ENCODE results near the gene BPI.
"Not testable (repeated sequence)": the region's sequence is repeated elsewhere in the genome, so short reads cannot be mapped to it uniquely, and the experiment has no call there.

Gene BPI

GRCh38 chr20:38311491-38311890, 7.5 kb downstream of the BPI start:
- no peak for TF ChIP-seq CTCF (IDR thresholded peaks at IDR 0.05; ENCODE audit: low read length)
- no peak for TF ChIP-seq EZH2 (IDR thresholded peaks at IDR 0.05; ENCODE audit: borderline replicate concordance, low read length)
- Histone ChIP-seq H3K9me2 (ENCODE audit: low read depth, low read length) (no peaks in the 10 kb centered on the region), H3F3A (ENCODE audit: insufficient read depth, low read length) (no peaks in the 10 kb centered on the region), H3K9ac (ENCODE audit: low read length) (no peak overlapping the region), H3K4me2 (ENCODE audit: low read length) (no peak overlapping the region), H3K79me2 (ENCODE audit: insufficient read depth, low read length) (no peaks in the 10 kb centered on the region), H3K4me1 (ENCODE audit: insufficient read depth, low read length, severe bottlenecking) (no peaks in the 10 kb centered on the region), H3K4me3 (ENCODE audit: low read depth, low read length, poor library complexity, severe bottlenecking) (no peak overlapping the region), H3K27ac (ENCODE audit: low read depth, low read length, poor library complexity, severe bottlenecking) (no peak overlapping the region), H3K36me3 (ENCODE audit: insufficient read depth, low read length) (no peaks in the 10 kb centered on the region), H2AFZ (ENCODE audit: low read length) (no peak overlapping the region), H3K27me3 (ENCODE audit: insufficient read depth, low read length) (no peaks in the 10 kb centered on the region), H4K20me1 (ENCODE audit: insufficient read depth, low read length) (no peaks in the 10 kb centered on the region), H3K9me3 (ENCODE audit: low read length) (no peaks in the 10 kb centered on the region)

GRCh38 chr20:38313676-38314075, 9.7 kb downstream of the BPI start:
- no peak for TF ChIP-seq EZH2 (IDR thresholded peaks at IDR 0.05; ENCODE audit: borderline replicate concordance, low read length)
- no peak for TF ChIP-seq CTCF (IDR thresholded peaks at IDR 0.05; ENCODE audit: low read length)

GRCh38 chr20:38314350-38314749, 10.4 kb downstream of the BPI start:
- H3F3A ChIP-seq (ENCODE audit: insufficient read depth, low read length); H3K9me3 ChIP-seq (ENCODE audit: low read length); H3K36me3 ChIP-seq (ENCODE audit: insufficient read depth, low read length); H3K4me3 ChIP-seq (ENCODE audit: low read depth, low read length, poor library complexity, severe bottlenecking); H3K4me1 ChIP-seq (ENCODE audit: insufficient read depth, low read length, severe bottlenecking); H3K79me2 ChIP-seq (ENCODE audit: insufficient read depth, low read length); H2AFZ ChIP-seq (ENCODE audit: low read length); H3K27ac ChIP-seq (ENCODE audit: low read depth, low read length, poor library complexity, severe bottlenecking); H4K20me1 ChIP-seq (ENCODE audit: insufficient read depth, low read length); H3K4me2 ChIP-seq (ENCODE audit: low read length); H3K9me2 ChIP-seq (ENCODE audit: low read depth, low read length); H3K9ac ChIP-seq (ENCODE audit: low read length); H3K27me3 ChIP-seq (ENCODE audit: insufficient read depth, low read length): not testable (repeated sequence)

More at GRCh38 chr20:38313676-38314075, 9.7 kb downstream of the BPI start:
- Histone ChIP-seq H3K4me2 (ENCODE audit: low read length) (no peak overlapping the region), H4K20me1 (ENCODE audit: insufficient read depth, low read length) (no peaks in the 10 kb centered on the region), H3K36me3 (ENCODE audit: insufficient read depth, low read length) (no peaks in the 10 kb centered on the region), H3K27me3 (ENCODE audit: insufficient read depth, low read length) (no peaks in the 10 kb centered on the region), H2AFZ (ENCODE audit: low read length) (no peak overlapping the region), H3K9me2 (ENCODE audit: low read depth, low read length) (no peaks in the 10 kb centered on the region), H3F3A (ENCODE audit: insufficient read depth, low read length) (no peaks in the 10 kb centered on the region), H3K79me2 (ENCODE audit: insufficient read depth, low read length) (no peaks in the 10 kb centered on the region), H3K27ac (ENCODE audit: low read depth, low read length, poor library complexity, severe bottlenecking) (no peak overlapping the region), H3K4me1 (ENCODE audit: insufficient read depth, low read length, severe bottlenecking) (no peaks in the 10 kb centered on the region), H3K9me3 (ENCODE audit: low read length) (no peaks in the 10 kb centered on the region), H3K9ac (ENCODE audit: low read length) (no peak overlapping the region), H3K4me3 (ENCODE audit: low read depth, low read length, poor library complexity, severe bottlenecking) (no peak overlapping the region)

DNA sequence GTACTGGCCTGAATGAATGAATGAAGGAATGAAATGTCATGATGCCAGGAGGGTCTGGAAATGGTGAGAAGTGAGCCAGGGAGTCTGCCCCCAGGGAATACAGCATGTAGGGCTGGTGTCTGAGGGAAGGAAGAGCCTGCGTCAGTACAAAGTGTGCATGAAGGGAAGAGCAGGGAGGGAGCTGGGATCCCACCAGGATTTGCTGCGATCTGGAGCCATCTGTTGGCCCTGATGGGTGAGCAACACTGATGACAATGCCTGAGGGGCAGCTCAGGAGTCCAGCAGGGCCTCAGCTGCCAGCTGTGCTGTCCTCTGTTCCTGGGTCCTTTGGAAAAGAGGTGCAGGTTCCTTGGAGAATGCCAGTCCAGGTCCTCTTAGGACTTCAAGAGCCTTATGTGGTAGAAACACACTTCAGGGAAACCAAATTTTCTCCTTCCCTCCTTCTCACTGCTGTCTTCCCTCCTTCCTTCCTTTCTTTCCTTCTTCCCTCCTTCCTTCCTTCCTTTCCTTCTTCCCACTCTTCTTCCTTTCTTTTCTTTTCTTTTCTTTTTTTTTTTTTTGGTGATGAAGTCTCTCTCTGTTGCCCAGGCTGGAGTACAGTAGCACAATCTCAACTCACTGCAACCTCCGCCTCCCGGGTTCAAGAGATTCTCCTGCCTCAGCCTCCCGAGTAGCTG, 11.5 kb downstream of the BPI start:
- Histone ChIP-seq H3K4me1 (ENCODE audit: insufficient read depth, low read length, severe bottlenecking) (no peaks in the 10 kb centered on the region), H3K27me3 (ENCODE audit: insufficient read depth, low read length) (no peaks in the 10 kb centered on the region), H3K36me3 (ENCODE audit: insufficient read depth, low read length) (no peaks in the 10 kb centered on the region), H3K79me2 (ENCODE audit: insufficient read depth, low read length) (no peaks in the 10 kb centered on the region), H3K27ac (ENCODE audit: low read depth, low read length, poor library complexity, severe bottlenecking) (no peak overlapping the region), H4K20me1 (ENCODE audit: insufficient read depth, low read length) (no peaks in the 10 kb centered on the region), H2AFZ (ENCODE audit: low read length) (no peak overlapping the region), H3K9ac (ENCODE audit: low read length) (no peak overlapping the region), H3K9me2 (ENCODE audit: low read depth, low read length) (no peaks in the 10 kb centered on the region), H3K4me2 (ENCODE audit: low read length) (no peak overlapping the region), H3K4me3 (ENCODE audit: low read depth, low read length, poor library complexity, severe bottlenecking) (no peak overlapping the region), H3F3A (ENCODE audit: insufficient read depth, low read length) (no peaks in the 10 kb centered on the region), H3K9me3 (ENCODE audit: low read length) (no peaks in the 10 kb centered on the region)
- TF ChIP-seq EZH2 (IDR thresholded peaks at IDR 0.05; ENCODE audit: borderline replicate concordance, low read length), result no peak
- TF ChIP-seq CTCF (IDR thresholded peaks at IDR 0.05; ENCODE audit: low read length), result no peak
